ENCODE results near the gene GAB2. TPM values are rescaled to one million over a fixed set of nuclear protein-coding genes. Genes with fewer than 3 reads are reported as not detected.
"Not testable (repeated sequence)": the region's sequence is repeated elsewhere in the genome, so short reads cannot be mapped to it uniquely, and the experiment has no call there.

Gene GAB2
- total RNA-seq, 4 donors from 2014 or later, result 14.0 to 41.3 (median 34.7) TPM

DNA sequence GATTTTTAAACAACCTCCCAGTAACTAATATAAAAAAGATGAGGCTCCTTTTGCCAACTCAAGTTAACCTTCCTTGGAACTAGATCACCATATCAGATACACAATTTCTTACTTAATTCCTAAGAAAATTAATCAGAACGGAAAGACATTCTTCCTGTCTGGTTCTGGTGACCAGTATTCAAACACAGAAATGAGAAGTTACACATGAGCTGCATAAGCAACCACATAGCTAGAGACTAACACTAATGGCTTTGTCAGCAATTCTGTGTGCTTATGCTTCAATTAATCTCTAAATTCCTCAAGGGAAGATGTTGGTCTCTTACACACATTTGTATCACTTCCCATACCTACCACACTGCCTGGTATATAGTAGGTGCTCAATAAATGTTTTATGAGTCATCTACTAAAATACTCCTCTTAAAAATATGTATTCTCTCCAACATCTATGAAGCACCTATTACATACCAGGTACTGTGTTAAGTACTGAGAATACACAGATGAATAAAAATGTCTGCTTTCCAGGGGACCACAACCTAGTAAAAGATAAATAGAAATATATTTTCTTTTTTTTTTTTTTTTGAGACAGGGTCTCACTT is 54.5 kb downstream of the GAB2 start:
- no peak overlapping the region for H3K4me3 ChIP-seq
- no peak for DNase-seq
- H3K27ac ChIP-seq, result no peak overlapping the region
- H3K9me3 ChIP-seq, result no peaks in the 10 kb centered on the region
- TF ChIP-seq POLR2A (IDR thresholded peaks at IDR 0.05), result no peak
- TF ChIP-seq, protein P1, sequence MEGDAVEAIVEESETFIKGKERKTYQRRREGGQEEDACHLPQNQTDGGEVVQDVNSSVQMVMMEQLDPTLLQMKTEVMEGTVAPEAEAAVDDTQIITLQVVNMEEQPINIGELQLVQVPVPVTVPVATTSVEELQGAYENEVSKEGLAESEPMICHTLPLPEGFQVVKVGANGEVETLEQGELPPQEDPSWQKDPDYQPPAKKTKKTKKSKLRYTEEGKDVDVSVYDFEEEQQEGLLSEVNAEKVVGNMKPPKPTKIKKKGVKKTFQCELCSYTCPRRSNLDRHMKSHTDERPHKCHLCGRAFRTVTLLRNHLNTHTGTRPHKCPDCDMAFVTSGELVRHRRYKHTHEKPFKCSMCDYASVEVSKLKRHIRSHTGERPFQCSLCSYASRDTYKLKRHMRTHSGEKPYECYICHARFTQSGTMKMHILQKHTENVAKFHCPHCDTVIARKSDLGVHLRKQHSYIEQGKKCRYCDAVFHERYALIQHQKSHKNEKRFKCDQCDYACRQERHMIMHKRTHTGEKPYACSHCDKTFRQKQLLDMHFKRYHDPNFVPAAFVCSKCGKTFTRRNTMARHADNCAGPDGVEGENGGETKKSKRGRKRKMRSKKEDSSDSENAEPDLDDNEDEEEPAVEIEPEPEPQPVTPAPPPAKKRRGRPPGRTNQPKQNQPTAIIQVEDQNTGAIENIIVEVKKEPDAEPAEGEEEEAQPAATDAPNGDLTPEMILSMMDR (IDR thresholded peaks at IDR 0.05), result no peak
- peaks cover 0 to 10% (median 0%) of the 10 kb centered on the region in 4 donors for H3K4me1 ChIP-seq
- H3K36me3 ChIP-seq, result no peaks in the 10 kb centered on the region
- H3K27me3 ChIP-seq, result no peaks in the 10 kb centered on the region

DNA sequence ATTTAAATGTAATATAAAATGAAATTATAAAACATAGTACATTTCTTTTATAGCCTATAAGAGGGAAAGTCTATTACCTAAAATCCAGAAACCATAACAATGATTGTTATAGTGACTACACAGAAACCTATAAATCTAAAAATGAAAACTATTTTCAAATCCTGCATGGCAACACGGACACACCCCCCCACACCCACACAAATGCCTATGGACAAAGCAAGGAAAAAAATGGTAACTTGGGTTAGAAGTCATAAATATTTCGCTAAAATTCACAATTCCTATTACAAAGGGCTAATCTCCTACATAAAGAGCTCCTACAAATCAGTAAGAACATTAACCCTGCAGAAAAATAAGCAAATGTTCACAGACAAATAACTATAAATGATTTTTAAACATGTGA is 56.4 kb downstream of the GAB2 start:
- no peak for TF ChIP-seq POLR2A (IDR thresholded peaks at IDR 0.05)
- TF ChIP-seq, protein P1 (IDR thresholded peaks at IDR 0.05), result no peak
- no peak for DNase-seq
- Histone ChIP-seq H3K9me3 (no peaks in the 10 kb centered on the region), H3K4me1 (peaks cover 0 to 10% (median 0%) of the 10 kb centered on the region in 4 donors), H3K4me3 (no peak overlapping the region), H3K27ac (no peak overlapping the region), H3K36me3 (no peaks in the 10 kb centered on the region), H3K27me3 (no peaks in the 10 kb centered on the region)

DNA sequence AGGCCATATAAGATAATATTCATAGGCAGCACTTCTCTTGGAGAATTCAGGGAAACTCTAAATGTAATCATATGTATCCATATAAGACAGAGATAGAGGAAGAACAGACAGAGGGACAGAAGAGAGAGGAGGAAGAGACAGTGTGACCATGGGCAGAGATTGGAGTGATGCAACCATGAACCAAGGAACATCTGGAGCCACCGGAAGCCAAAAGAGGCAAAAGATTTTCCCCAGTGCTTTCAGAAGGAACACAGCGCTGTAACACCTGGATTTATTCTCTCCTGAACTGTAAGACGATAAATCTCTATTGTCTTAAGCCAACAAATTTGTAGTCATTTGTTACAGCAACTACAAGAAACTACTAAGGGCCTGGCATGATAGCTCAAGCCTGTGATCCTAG is 57.7 kb downstream of the GAB2 start:
- no peak for DNase-seq
- Histone ChIP-seq H3K27ac (no peak overlapping the region), H3K27me3 (no peaks in the 10 kb centered on the region), H3K4me1 (peaks cover 0 to 6% (median 0%) of the 10 kb centered on the region in 4 donors), H3K4me3 (no peak overlapping the region), H3K36me3 (no peaks in the 10 kb centered on the region), H3K9me3 (no peaks in the 10 kb centered on the region)
- TF ChIP-seq, protein P1 (IDR thresholded peaks at IDR 0.05), result no peak

DNA sequence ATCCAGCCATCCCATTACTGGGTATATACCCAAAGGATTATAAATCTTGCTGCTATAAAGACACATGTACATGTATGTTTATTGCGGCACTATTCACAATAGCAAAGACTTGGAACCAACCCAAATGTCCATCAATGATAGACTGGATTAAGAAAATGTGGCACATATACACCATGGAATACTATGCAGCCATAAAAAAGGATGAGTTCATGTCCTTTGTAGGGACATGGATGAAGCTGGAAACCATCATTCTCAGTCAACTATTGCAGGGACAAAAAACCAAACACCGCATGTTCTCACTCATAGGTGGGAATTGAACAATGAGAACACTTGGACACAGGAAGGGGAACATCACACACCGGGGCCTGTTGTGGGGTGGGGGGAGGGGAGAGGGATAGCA is 59.7 kb downstream of the GAB2 start:
- not testable (repeated sequence) for H3K27ac ChIP-seq, H3K27me3 ChIP-seq, H3K4me1 ChIP-seq, H3K4me3 ChIP-seq, DNase-seq, H3K9me3 ChIP-seq, H3K36me3 ChIP-seq

DNA sequence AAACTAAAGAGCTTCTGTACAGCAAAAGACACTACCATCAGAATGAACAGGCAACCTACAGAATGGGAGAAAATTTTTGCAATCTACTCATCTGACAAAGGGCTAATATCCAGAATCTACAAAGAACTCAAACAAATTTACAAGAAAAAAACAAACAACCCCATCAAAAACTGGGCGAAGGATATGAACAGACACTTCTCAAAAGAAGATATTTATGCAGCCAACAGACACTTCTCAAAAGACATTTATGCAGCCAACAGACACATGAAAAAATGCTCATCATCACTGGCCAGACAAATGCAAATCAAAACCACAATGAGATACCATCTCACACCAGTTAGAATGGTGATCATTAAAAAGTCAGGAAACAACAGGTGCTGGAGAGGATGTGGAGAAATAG is 60.2 kb downstream of the GAB2 start:
- not testable (repeated sequence) for H3K36me3 ChIP-seq, DNase-seq, H3K27ac ChIP-seq, H3K4me1 ChIP-seq, H3K9me3 ChIP-seq, H3K4me3 ChIP-seq, H3K27me3 ChIP-seq

DNA sequence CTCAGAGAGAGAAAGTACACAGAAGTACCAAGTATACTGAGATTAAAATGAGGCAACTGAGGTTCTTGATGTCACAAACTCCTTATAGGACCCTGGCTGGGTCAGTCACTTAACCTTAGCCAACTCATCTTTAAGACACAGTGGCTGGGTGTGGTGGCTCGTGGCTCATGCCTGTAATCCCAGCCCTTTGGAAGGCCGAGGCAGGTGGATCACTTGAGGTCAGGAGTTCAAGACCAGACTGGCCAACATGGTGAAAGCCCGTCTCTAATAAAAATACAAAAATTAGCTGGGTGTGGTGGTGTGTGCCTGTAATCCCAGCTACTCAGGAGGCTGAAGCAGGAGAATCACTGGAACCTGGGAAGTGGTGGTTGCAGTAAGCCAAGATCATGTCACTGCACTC is 61.9 kb downstream of the GAB2 start:
- H3K4me1 ChIP-seq, result peaks cover 0 to 16% (median 2%) of the 10 kb centered on the region in 4 donors
- H3K27ac ChIP-seq, DNase-seq, H3K36me3 ChIP-seq, H3K9me3 ChIP-seq, H3K27me3 ChIP-seq, H3K4me3 ChIP-seq: not testable (repeated sequence)

DNA sequence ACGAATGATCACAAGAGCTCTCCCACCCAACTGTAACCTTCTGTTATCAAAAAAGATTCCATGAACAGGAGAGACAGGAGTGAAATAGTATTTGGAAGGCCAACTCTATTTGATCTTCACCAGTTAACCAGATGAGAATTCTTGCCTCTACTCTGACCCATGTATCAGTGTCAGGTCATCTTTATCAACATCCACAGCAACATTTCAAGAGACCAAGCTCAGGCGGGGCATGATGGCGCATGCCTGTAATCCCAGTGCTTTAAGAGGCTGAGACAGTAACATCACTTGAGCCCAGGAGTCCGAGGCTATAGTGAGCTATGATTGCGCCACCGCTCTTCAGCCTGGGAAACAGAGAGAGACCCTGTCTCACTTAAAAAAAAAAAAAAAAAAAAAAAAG is 62.3 kb downstream of the GAB2 start:
- Histone ChIP-seq H3K9me3 (no peaks in the 10 kb centered on the region), H3K27ac (no peak overlapping the region), H3K36me3 (no peaks in the 10 kb centered on the region), H3K4me1 (peaks cover 0 to 21% (median 2%) of the 10 kb centered on the region in 4 donors), H3K27me3 (no peaks in the 10 kb centered on the region), H3K4me3 (no peak overlapping the region)
- DNase-seq, result no peak
- TF ChIP-seq, protein P1 (IDR thresholded peaks at IDR 0.05), result no peak
- no peak for TF ChIP-seq POLR2A (IDR thresholded peaks at IDR 0.05)
